Nucleus accumbens (tissue), 56 donors: ENCODE data around the gene TMIE.
A peak's percentile ranks its signal among the peaks of the same experiment; 100 is the strongest.

ENCODE experiments used
- DNase-seq, 56 donors: peaks; one replicate each; lab custom pipeline; 2025; lab: John Stamatoyannopoulos, UW

The TMIE gene

DNA sequence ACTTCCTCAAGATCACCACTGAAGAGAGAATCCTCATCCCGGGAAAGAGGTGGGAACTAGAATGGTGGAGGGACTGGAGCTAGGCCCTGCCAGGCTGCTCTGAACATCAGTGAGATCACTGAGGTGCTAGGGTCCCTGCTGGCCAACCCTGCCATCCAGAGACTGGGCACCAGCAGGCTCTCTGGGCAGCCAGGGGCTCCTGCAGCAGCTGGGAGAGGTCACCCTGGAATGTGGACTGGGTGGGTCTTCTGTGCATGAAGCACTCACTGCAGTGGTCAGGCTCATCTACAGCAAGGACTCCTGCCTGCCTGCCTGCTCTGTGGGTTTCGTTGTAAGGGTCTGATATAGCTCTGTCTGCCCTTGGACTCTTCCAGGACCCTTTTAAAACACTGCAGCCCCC lies 32.6 kb upstream of the TMIE start:
- DNase-seq = no peak

DNA sequence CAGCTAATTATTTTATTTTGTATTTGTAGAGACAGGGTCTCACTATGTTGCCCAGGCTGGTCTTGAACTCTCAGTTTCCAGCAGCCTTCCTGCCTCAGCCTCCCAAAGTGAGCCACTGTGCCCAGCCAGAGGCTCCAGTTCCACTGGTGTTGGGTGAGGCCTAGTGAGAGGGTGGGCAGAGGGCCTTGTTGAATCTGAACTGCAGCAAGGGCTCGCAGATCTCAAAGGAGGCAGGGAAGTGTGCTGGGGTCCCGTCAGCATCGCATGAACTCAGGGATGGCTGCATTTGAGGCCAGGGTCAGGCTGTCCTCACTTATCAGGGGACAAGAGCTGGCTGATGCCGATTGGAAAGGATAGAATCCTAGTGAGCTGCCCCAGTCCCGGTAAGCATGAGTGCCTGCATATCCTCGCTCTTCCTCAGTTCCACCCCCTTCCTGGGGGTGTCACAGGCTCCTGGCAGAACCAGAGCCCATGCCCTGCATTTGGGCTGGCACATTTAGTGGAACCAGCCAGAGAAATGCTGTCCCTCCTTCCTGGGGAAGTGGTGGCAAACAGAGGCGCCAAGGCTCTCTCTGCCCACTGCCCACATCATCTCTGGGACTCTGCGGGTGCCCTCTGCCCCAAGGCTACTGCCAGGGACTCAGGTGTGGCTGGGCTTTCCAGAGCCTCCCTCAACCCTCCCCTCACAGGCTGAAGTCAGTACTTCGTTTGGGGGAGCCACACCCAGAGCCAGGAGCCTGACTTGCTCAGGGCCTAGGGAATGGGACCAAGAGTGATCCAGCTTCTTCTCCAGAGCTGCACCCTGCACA lies 31.8 kb upstream of the TMIE start:
- DNase-seq = no peak

DNA sequence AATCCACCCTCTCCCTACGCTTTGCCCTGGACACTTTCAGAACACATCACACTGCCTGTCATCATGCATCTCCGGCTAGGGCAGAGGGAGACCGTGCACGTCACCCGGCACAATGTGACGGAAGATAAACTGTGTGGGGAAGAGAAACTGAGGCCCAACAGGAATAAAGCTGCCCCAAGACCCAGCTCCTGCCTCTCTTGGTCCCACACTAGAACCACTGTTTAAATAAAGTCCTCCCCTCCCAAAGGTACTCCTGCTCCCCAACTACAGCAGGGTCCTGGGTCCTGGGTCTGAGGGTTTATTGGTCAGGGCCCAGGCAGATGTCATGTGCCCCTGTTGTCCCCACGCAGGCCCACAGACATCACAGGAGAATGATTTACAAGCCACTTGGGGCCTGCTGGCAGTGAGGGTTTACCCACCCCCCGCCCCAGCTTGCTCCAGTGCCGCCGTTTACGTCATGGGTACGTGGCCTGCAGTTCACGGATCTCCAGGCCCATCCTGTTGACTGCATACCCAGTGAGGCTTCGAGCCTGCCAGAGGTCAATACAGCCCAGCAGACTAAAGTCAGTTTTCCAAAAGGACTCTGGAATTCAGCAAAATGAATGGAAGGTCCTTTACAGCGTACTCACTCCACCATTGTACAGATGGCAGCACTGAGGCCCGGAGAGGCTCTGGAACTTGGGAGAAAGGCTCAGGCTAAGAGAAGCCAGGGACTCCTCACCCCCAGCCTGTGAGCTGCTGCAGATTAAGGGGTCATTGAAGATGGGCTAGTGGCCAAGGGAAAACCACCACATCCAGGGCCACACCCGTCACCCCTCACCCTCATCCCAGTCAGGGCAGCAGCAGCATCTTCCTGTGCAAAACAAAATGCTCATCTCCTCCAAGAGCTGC lies 30.9 kb upstream of the TMIE start:
- no peak for DNase-seq

DNA sequence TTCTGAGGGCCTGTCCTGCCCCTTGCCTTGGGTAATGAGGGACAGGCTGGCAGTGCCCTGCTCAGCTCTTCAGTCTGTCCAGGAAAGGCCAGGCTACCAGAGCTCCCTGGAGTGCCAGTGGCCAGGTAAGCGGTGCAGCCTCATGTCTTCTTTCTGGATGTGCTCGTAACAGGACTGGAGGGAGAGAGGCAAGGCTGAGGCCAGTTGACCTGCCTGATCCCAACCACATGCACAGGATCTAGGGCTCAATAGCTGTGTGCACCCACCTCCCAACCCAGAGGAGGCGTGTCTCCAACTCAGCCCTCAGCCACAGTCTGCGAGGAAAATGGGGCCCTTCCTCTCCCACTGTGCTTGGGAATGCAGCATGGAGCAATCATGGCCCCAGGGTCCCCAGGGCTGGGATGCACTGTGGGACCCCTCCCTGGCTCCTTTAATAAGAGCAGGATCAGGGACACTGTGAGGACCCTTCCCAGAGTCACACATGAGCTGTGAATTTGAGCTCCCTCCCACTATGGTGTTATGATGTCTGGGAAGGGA lies 30.2 kb upstream of the TMIE start:
- no peak for DNase-seq

DNA sequence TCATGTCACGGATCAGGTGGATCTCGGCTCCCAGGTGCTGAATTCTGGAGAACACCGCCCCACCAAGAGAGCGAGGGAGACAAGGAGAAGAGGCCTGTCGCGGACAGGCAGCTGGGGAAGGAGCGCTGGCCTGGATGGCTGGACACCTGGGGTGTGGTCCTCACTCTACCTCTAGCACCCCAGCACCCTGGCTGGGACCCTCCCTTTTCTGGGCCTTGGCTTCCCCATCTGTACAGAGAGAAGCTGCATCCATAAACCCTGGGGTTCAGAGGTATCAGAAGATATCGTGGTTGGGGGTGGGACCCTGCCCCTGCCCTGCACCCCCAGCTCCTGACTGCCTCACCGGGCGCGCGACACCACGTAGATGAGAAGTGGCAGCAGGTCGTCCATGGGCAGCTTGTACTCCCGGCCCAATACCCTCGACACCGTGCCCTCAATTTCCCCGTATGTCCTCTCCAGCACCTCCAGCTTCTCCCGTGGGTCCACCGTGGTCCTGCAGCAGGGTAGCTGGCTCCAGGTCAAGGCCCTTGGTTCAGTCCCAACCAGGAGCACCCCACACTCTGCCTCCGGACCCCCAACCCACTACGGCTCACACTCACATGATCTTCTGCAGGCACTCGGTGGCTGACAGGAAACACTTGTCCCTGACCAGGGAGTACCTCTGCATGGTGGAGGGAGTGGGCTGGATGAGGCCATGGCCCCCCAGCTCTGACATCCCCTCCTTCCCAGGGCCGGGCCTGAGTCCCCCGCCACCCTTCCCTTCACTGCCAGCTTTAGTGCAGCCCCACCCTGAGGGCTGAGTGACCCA lies 29.4 kb upstream of the TMIE start:
- DNase-seq = no peak

DNA sequence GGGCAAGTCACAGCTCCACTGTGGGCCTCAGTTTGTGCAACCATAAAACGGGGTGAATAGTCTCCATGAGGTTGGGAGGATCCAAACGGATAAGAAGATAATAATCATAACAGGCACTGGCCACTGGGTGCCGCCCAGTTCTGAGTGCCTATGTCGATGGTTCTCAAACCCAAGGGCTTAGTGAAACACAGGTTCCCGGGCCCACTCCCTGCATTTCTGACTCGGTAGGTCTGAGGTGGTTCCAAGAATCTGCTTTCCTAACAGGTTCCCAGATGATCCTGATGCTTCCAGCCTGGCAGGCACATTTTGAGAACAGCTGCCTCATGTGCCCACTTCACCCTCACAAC lies 28.9 kb upstream of the TMIE start:
- DNase-seq = no peak

DNA sequence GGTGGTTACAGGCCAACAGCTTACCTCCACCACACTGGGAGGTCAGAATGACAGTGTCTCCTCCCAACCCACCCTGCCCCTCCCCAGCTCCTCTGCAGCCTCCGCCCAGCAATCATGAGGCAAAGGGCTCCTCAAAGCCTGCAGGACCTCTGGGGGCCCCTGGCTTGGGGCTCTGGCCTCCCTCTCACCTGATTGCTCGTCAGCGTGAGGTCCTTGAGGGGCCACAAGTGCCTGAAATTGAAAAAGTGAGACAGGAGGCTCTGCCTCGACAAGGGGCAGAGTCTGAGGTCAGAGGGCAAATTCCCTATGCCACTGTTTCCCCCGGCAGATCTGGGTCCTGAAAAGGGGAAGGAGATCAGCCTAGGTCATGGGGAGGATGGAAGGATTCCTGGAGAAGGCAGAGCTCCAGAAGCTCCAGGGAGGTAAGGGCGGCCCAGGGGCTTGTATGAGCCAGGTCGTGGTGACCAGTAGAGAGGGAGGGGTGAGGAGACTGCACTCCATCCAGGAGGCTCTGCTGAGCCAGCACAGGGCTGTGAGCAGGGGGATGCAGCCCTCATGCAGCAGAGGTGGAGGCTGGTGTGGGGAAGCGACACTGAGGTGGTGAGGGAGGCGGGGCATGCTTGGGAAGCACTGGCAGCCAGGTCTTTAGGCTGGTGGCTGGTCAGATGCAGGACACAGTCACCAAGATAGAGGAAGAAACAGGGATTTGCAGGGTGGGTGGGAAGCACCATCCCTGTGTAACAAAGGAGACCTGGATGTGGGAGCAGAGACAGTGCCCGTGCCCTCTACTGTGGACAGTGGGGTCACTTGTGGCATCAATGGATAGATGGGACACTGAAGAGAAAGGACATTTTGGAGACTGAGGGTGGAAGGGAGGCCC lies 27.8 kb upstream of the TMIE start:
- DNase-seq = no peak

DNA sequence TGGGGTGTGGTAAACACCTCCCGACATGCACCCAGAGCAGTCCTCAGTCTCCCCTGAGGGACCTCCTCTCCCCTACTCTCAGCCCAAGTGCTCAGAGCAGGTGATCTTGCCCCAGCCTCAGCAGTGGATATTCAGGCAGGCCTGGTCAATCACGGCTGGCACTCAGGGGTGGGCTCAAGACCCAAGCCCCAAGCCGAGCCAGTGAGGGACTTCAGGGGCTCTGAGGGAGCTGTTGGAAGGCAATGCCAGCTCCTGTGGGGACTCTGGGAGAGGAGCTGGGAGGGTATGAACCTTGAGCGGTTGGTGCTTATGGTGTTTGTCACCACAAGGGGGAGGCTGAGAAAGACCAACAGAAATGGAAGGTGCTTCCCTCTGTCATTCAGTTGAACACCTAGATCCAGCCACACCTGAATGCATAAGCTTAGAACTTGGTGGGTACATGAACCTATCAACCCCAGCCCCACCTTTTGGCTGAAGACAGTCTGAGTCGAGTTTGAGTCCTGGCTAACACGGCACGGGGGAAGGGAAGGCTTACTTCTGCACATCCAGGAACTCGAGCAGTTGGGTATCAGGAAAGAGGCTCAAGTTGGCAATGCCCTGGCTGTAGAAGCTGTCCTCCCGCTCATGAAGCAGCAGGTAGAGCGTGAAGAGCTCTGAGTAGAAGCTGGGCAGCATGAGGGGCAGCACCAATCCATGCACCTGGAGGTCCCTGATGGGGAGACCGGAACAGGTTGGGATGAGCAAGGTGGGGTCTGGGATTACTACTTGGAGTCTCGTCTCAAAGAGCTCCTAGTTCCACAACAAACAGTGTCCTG lies 27.0 kb upstream of the TMIE start:
- no peak for DNase-seq

DNA sequence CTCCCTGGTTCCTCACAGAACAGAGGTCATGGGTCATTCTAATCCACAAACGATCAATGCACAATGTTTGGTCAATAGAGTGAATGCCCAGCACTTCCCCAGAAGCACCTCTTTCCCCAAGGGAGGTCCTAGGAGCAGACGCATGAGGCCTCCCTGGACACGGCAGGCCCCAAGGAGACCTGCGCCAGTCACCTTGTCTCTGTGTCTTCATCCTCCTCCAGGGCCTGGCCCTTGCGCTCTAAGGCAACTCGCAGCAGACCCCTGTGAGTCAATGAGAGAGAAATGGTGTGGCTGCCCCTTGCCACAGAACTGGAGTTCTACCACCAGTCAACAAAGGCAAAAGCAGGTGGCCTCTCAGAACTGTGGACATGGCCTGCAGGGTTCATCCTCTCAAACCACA lies 25.8 kb upstream of the TMIE start:
- no peak for DNase-seq

DNA sequence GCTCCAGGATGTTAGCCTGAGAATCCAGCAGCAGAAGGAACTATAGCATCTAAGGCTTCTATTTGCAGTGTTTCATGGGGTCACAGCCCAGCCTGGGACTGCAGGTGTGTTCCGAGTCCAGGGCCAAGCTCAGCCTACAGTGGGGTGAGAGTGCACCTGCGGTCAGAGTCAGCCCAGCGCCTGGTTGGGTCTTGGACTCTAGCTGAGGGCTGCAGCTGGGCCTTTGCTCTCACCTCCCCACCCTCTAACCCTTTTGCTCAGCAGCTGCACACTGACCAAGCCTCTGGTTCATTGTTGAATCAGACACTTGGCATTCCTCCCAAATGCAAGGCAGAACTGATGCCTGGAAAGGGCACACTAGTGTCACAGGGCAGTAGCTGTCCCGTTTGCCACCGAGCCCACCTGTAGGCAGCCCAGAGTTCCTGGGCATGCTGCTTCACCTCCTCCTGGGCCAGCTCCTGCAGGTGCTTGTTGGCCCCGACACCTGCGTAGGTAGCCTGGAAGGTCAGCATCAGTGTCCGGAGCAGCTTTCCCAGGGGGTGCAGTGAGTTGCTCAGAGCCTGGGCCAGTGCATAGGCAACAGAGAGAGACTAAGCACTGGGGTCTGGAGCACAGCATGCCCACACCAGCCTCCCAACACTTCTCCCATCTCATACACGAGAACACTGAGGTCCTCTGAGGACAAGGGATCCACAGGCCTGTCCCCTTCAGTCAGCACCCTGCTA lies 25.2 kb upstream of the TMIE start:
- peak in 14 of 56 donors; percentile 6 to 39 (median 18) for DNase-seq

DNA sequence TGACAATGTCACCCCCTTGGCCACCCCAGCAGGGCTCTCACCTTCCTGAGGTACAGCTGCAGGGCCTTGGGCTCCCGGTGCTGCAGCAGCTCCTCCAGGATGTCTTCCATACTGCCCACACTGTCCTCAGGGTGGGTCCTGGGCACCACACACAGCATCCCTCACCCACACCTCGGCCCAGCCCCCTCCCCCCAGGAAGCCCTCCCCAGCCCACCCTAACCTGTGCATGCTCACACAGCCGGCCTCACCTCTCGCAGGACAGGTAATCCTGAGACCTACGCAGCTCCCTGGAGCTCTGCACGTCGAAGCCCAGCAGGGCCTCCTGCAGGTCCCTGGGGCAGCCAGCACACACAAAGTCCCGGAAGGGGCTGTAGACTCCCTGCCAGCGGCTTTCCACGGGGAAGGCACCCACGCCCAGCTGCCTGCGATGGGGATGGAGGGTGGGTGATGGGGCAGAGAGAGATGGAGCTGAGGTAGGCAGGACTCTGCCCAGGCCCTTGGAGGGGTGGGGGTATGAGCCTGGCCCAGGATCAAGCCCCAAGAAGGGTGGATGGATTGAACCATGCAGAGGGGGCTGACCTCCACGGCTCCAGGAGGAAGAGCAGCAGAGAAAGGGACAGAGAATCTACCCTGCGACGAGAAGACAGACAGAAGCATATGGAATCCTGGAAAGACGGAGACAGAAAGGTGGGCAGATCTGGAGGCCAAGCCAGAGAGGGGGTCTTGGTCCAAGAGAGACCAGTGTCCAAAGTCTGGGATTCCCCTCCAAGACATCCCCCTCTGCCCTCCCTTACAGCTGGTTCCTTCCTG lies 24.4 kb upstream of the TMIE start:
- no peak for DNase-seq

DNA sequence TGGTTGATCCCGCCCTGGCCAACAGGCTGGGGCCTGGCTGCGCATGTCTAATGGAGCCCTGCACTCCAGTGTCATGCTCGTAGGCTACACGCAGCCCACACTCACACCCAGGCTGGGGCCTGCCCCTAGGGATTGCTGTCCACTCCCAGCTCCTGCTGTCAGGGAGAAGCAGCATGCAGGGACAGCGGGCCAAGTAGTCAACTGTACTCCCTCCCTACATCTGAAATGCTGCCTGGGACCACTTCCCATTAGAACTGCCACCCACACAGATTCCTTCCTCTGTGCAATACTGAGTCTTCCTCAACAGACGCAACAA lies 23.8 kb upstream of the TMIE start:
- DNase-seq = no peak

DNA sequence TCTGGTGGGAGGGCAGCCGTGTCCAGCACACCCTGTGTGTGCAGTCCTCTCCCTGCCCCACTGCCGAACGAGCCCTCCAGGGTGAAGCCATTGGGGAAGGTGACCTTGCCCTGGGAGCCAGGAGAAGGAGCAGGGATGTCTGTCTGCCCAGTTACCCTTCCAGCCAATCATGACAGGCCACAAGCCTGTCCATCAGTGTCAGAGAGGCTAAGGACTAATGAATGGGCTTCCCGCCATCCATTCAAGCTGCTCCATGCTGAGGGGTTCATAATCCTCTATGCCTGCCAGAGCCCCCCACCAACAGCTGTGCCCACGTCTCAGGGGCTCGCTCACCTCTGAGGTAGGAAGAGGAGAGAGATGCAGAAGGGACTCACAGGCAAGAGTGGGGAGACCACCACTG lies 22.9 kb upstream of the TMIE start:
- no peak for DNase-seq

DNA sequence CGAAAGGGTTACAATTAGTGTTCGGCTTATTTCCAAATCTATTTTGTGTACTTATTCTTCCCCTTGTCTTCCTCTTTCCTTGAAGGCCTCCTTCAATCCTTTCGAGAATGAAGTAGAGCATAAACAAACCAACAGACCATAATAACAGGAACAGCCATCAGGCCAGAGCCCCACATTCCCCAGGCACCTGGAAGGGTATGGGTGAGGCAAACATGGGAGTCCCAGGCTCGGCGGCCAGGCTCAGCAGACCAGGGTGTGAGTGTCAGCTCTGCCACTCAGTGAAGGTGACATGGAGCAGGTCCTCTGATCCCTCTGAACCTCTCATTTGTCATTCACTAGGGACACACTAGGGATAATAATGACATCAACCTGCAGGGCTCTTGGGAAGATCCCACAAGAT lies 21.5 kb upstream of the TMIE start:
- DNase-seq = no peak

DNA sequence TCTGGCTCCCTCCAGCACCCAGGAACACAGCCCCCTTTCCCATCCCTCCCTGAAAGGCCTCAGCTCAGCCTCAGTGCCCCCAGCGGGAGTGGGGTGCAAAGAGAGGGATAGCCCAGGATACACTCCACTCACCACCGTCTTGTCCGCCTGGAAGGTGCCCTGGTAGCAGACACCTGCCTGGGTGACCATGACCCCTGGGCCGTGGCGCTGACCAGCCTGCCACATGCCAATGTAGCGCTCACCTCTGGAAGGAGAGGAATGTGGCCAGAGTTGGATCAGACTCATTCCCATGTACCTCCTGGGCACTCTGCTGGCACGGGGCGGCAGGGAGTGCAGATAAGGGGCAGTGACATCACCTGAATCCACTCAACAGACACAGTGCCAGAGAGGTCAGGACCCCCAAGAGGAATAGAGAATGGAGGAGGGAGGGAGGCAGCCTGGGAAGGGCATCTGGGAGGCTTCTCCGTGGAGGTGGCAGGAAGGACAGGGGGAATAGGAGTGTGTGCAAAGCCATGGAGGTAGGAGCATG lies 20.8 kb upstream of the TMIE start:
- DNase-seq = no peak

DNA sequence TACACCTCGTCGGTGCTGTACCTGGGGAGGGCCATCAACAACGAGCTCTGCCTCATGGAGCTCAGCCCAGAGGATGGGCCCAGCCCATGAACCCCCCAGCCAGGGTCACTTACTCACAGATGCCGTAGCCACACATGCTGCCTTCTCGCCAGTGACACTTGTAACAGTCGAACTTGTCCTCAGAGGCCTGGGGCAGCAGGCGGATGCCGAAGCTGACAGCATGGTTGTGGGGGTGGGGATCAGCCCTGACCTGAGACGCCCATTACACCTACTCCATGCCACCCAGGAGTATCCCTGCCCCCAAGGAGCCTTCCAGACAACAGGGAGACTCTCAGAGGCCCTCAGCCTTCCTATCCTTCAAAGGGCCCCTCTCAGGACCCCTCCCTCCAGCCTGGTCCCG lies 19.8 kb upstream of the TMIE start:
- DNase-seq = no peak

DNA sequence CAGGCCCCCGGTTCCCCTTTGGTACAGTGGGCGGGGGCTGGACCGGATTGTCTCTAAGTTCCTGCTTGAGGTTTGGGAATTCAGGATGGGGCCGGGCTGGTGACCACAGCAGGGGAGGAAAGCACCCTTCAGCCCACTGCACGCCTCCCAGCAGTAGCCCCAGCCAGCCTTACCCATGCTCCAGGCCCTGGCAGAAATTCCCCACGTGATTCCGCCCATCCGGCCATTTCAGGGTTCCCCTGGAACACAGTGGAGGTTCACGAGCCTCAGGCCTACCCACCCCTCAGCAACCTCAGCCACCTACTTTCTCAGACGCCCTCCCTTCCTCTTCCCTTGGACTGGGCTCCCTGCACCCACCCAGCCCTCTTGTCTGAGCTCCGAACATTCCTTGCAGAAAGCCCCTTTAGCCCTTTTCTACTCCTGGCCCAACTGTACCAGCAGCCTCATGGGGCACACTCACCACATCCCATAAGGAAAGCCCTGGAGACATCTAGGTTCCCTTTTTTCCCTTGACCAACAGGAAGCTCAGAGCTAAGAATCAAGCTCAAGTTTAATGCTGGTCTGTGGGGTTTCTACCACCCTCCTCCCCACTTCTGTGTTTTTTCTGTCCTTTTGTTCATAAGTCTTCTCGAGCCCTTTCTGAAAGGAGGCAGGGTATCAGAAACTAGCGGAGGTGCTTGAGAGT lies 19.2 kb upstream of the TMIE start:
- DNase-seq = no peak
